Stimulated activated CD8-positive, alpha-beta memory T cell treated with anti-CD3 and anti-CD28 coated beads, Interleukin-4, amount 100 ng/mL, for 1 hour (primary cell): ENCODE measurements around the gene PDXP.
"Not testable (repeated sequence)": the region's sequence is repeated elsewhere in the genome, so short reads cannot be mapped to it uniquely, and the experiment has no call there.

Experiments used
- DNase-seq, 2 donors: peaks; one replicate each; pipeline ENCODE4 v3.0.0-alpha.2; 2020; ENCODE audit warnings: low read depth in 2 of 2, low spot score in 1 of 2

PDXP gene, protein sequence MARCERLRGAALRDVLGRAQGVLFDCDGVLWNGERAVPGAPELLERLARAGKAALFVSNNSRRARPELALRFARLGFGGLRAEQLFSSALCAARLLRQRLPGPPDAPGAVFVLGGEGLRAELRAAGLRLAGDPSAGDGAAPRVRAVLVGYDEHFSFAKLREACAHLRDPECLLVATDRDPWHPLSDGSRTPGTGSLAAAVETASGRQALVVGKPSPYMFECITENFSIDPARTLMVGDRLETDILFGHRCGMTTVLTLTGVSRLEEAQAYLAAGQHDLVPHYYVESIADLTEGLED

DNA sequence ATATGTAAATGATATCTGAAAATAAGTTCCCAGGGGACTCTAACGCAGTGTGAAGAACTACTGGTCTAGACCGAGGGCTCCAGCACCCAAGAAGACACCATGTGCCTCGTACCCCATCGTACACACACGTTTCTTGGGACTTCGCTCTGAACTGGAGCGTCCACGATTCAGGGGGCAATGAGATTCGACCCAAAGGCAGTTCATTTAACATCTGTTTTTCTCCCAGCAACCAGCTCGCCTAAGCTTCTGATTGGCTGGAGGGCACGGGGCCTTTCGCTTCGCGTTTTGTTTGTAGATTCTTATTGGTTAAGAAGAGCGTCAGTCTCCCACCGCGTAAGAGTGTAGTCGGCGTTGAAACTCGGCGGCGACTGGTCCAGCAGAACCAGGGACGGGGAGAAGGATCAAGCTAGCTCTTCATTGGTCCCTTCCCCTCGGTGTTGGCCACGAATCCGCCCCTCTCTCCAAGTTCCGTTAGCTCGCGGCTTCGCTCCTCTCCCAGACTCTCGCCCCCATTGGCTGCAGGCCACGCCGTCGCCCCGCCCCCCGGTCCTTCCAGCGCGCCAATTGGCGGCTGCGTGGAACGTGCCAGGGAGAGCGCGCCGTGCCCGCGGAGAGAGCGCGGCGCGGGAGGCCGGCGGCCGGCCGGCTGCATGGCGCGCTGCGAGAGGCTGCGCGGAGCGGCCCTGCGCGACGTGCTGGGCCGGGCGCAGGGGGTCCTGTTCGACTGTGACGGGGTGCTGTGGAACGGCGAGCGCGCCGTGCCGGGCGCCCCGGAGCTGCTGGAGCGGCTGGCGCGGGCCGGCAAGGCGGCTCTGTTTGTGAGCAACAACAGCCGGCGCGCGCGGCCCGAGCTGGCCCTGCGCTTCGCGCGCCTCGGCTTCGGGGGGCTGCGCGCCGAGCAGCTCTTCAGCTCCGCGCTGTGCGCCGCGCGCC lies at the start of gene PDXP:
PDXP (plus strand) TSS at position 591 of the 933 bp plus-strand sequence; CDS start at position 651, 60 bp downstream.
- DNase-seq, result peak; percentile 94 to 96

DNA sequence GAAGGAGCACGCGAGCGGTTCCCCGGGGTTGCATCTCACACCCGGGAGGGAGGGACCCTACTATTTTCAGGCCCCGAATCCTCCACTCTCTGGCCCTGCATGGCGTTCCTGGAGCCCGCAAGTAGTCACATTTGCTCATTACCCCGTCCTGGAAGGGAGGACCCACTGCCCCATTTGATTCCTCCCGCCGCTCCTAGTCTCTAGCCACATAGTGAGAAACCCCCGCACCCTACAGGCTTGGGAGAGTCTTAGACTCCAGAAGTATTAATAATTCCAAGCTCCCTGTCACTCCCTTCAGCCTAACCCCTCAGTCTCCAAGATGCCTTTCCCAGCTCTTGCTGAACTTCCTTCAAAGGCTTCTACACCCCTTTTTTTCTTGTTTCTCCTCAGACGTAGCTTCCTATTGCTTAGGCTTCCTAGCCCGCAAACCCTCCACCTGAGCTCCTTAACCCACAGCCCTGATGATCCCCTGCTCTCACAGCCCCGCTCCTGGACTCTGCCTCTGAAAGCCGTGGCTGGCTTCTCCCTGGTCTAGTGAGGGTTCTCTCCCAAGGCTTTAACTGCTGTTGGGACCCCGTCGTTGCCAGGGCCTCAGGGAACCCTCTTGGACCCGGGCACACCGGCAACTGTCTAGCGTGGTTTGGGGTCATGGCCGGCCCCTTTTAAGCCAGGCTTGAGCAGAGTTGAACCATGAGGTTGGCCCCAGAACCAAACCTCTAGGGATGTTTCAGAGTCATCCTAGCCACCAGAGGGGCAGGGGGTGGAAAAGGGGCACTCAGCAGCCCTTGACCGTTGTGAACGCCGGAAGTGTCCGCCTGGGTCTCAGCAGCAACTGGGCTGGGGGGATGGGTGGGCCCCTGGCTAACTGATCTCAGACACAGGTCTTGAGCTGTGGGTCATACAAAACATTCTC lies 49.0 kb upstream of the PDXP start:
- no peak for DNase-seq

DNA sequence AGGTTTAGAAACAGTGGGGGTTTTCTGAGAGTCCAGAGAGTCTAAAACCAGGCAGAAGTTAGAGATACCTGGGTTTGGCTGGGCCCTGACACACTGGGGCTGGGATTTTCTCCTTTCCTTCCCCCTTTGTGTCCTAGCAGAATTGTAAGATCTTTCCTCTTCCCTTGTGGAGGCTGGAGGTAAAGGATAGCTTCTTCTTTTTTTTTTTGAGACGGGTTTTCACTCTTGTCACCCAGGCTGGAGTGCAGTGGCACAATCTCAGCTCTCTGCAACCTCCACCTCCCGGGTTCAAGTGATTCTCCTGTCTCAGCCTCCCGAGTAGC lies 48.4 kb upstream of the PDXP start:
- not testable (repeated sequence) for DNase-seq

DNA sequence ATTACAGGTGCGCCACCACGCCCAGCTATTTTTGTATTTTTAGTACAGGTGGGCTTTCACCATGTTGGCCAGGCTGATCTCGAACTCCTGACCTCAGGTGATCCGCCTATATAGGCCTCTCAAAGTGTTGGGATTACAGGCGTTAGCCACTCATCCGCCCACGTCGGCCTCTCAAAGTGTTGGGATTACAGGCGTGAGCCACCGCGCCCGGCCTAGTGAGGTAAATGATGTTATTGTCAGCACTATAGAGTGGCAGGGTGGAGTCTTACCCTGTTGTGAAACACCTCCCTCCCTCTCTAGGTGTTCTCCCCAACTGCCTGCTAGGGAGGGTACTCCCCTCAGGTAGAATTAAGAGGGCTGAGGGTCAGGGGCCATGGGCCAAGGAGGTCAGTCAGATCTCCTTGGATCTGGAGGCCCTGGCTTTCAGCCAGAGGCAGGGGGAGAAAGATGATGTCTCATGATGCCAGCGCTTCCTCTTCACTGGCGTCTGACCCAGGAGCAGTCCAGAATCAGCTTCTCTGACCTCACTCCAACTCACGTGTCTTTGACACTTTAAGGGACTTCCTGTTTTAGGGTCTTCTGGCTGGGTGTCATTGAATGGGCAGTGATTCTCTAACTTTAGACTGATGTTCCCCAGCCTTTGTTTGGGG lies 47.9 kb upstream of the PDXP start:
- no peak for DNase-seq

DNA sequence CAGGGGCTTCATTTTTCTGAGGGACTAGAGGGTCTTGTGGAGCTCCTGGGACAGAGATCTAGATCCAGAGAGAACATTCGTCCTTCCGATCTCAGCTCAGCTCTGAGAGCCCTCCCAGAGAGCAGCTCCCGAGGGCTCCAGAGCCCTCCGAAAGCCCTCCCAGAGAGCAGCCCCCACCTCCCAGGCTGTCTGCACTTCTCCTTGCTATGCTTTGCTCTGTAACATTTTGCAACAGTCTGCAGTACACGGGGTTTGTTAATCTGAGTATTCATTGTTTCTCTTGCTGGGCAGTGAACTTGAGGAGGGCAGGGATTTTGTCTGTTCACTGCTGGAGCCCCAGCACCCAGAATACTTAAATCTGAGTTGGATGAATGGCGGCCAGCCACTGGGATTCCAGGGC lies 47.3 kb upstream of the PDXP start:
- no peak for DNase-seq

DNA sequence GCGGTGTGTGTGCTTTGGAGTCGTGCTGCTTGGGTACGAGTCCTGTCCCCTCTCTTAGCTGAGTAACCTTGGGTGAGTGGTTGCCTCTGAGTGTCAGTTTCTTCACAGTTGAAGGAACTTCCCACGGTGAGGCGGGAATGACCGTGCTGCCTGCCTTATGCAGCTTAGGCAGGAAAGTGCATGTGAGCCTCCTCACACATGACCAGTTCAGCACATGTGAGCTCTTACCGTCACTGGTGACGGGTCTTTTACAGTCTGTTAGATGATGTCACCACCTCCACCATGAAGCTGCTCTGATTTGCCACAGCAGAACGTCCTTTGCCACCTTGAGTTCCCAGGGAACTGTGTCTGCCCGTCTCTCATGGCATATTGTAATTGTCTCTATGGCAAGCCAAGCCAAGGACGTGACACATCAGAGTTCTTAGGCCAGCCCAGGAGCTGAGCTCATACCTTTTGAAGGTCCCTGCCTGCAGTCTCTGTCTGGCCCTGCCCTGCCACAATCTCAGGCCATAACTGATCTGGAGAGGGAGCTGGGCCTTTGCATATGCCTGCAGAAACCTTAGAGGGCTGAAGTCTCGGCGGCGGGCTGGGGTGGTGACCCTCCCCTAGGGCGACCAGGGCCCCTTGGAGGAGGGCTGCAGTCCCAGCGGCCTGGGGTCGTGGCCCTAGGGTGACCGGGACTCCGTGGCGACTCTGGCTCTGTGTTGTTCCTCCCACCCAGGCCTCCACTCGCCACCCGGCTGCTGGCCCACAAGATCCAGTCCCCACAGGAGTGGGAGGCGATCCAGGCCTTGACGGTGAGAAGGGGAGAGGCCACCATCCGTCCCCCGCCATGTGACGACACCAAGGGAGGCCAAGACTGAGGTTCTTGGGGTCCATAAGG lies 42.1 kb upstream of the PDXP start:
- no peak for DNase-seq

DNA sequence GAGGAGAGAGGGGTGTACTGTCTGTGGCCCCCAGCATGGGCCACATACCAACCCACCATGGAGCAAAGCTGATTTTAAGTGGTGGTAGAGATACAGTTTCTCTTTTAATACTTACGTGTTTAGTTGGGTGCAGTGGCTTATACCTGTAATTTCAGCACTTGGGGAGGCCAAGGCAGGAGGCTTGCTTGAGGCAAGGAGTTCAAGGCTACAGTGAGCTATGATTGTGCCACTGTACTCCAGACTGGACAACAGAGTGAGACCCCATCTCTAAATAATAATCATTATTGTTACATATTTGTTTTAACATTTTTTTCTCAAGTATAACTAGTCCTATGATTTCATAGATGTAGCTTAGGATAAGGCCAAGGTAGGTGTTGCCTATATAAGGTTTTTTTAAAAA lies 41.1 kb upstream of the PDXP start:
- no peak for DNase-seq

DNA sequence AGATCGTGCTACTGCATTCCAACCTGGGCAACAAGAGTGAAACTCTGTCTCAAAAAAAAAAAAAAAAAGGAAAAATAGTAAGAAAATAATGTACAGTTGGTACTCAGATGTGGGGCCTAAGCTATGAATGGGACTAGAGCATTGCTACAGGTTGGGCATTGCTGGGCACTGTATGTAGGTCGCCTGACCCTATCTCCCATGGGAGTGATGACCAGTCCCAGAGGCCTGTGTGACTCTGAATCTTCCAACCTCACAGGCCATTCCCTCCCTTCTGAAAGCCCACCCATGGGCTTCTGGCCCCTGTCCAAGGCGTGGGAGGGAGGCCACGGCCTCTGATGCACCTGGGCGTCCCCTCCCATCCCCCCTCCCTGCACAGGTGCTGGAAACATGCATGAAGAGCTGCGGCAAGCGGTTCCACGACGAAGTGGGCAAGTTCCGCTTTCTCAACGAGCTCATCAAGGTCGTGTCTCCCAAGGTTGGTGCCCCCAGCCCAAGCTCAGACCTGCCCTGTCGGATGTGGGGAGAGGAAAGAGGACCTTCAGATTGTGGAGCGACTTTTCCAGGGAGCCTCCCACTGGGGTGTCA lies 40.4 kb upstream of the PDXP start:
- DNase-seq, result no peak

DNA sequence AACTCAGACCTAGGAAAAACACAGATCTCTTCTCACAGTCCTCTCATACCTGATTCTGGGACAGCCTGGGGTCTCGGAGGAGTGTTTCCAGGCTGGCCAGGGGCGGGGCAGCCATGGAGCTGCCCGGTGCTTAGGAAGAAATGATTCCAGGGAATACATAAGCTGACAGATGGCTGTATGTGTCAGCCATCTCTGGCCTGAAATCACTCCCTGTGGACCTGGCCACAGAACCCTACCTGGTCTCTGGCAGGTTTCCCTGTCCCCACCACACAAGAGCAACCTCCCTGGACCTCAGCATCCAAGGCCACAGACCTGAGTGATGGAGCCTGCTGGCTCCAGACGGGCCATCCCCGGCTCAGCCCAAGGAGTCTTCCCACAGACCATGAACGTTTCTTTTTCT lies 39.8 kb upstream of the PDXP start:
- DNase-seq, result no peak

DNA sequence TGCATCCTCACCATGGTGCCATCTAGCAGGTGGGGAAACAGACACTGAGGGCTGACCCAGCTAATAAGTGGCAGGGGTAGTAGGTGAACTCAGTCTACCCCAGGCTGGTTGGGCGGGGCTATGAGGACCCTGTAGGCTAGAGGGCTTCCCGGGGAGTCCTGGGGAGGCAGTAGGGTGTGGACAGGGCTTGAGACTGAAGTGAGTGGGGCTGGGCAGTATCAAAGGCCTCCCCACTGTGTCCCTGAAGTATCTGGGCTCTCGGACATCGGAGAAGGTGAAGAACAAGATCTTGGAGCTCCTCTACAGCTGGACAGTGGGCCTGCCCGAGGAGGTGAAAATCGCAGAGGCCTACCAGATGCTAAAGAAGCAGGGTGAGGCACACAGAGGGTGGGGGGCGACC lies 38.5 kb upstream of the PDXP start:
- DNase-seq, result no peak

DNA sequence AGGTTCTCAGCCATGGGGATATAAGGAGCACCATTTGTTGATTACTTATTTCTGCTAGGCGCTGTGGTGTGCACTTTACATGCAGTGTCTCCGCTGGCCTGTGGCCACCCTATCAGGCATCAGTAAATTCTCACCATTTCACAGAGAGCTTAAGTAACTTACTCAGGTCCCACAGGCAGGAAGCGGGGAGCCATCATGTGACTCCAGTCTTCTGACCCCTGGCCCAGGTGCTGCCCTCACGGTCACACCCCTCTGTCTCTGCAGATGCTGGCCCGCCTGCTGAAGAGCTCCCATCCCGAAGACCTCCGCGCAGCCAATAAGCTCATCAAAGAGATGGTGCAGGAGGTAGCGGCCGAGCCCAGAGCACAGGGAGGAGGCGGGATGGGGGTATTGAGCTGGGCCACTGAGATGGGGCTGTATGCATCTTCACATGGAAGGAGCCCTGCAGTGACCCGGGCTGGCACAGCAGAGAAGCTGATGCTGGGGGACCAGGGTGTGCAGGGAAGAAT lies 37.1 kb upstream of the PDXP start:
- DNase-seq, result no peak

DNA sequence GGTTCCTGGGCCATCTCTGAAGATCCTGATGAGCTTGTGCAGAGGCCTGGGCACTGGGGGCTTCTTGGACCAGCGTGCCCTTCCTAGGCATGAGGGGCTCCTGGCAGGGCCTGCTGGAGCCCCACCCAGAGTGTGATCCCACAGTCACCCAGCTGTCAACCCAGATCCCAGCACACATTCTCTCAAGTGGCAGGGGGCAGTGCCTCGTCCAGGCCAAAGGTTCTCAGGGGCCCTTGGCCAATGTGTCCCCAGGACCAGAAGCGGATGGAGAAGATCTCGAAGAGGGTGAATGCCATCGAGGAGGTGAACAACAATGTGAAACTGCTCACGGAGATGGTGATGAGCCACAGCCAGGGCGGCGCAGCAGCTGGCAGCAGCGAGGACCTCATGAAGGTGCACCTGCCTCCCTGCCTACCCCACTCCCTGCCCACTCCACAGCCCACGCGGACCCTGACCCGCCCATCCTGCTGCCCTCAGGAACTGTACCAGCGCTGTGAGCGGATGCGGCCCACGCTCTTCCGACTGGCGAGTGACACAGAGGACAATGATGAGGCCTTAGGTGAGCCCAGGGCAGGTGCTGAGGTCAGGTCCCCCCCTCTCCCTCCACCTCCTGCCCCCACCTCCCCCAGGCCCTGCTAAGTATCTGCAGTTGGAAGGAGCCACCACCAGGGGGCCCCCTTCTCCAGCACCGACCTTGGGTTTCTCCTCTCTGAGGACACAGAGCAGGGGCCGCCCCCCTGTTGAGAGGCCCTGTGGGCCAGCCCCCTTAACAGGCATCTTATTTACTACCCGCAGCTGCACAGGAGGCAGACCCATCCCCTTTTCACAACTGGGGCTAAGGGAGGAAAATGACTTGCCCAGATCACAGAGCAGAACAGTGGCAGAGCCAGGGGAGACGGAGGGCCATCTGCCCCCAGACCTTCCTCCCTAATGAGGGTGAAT lies 35.2 kb upstream of the PDXP start:
- DNase-seq, result peak; percentile 55 to 58

DNA sequence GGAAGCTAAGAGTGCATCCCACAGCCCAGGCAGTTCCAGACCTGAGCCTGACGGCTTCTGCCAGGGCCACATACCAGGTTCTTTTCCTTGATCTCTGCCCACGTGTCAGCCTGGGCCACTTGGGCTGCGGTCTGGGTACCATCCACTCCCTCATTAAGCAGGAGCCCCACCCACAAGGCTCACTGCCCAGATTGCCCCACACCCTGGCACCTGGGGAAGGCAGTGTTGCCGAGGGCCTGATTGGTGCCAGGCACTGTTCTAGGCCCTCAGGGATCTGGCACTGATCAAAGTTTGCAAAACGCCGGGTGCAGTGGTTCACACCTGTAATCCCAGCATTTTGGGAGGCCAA lies 34.5 kb upstream of the PDXP start:
- DNase-seq, result no peak

DNA sequence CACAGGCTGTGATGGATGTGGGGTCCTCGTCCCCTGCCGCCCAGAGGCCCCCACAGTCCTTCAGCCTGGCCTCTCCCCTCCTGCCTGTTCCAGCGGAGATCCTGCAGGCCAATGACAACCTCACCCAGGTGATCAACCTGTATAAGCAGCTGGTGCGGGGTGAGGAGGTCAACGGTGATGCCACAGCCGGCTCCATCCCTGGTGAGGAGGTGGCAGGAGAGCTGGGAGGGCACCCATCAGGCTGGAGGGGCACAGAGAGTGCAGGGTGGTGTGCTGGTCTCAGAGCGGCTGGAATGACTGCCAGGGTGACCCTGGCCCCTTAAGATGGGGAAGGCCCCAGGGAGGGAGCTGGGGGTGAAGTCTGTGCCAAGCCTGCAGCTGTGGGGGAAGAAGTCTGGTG lies 33.6 kb upstream of the PDXP start:
- no peak for DNase-seq

DNA sequence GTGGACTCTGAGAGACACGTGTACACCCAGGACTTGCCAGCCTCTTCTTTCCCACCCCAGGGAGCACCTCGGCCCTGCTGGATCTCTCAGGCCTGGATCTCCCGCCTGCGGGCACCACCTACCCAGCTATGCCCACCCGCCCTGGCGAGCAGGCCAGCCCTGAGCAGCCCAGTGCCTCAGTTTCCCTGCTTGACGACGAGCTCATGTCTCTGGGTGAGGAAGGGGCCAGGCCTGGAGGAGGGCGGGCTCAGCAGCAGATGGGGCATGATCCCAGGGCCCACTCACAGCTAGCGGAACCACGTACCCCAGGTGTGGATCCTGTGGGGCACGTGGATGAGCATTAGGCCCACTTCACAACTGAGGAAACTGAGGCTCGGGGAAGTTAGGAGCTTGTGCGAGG lies 32.8 kb upstream of the PDXP start:
- no peak for DNase-seq

DNA sequence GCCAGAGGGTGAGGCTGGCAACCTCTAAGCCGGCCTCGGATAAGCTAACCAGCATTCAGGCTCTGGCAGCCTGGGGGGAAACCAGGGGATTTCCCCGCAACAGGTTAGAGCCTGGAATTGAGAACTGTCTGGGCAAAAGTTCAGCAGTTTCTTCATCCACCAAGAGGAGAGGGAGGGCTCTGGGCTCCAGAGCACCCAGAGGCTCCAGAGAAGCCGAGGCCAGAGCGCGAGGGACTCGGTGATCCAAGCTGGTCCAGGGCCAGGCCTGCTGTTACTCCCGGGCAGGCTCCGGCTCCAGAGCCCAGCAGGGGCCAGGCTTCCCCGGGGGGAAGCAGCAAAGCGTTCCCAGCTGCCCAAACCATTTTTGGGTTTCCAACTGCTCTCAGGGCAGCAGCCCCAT lies 32.4 kb upstream of the PDXP start:
- no peak for DNase-seq

DNA sequence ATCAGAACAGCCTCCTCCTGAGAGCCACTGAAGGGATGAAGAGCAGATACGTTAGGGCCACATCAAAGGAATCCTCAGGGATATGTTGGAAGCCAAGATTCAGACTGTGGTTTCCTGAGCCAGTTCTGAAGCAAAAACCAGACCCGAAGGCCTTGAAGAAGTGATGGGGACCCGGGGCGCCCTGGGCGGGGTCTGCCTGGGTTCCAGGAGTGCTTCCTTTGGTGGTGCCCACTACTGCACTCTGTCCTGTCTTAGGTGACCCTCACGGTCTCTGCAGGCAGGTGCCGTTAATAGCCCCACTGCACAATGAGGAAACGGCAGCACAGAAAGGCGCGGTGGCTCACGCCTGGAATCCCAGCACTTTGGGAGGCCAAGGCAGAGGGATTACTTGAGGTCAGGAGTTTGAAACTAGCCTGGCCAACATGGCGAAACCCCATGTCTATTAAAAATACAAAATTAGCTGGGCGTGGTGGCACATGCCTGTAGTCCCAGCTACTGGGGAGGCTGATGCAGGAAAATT lies 31.9 kb upstream of the PDXP start:
- DNase-seq, result no peak

DNA sequence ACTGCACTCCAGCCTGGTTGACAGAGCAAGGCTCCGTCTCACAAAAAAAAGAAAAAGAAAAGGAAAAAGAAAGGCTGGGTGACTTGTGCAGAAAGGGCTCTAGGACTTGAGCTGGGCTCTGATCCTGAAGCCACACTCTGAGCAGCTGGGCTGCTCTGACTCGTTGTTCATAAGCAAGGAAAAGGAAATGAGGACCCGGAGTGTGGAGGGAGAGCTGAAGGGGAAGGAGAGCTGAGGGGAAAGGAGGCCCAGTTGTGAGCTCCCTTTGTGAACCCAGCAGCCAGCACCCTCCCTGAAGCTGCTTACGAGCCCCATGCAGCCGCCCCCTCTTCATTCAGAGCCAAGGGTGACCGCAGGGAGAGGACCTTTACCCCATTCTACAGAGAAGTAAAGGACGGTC lies 31.4 kb upstream of the PDXP start:
- DNase-seq, result no peak
